ENCODE measurements around the gene RGL3.

- TF ChIP-seq, protein P1, sequence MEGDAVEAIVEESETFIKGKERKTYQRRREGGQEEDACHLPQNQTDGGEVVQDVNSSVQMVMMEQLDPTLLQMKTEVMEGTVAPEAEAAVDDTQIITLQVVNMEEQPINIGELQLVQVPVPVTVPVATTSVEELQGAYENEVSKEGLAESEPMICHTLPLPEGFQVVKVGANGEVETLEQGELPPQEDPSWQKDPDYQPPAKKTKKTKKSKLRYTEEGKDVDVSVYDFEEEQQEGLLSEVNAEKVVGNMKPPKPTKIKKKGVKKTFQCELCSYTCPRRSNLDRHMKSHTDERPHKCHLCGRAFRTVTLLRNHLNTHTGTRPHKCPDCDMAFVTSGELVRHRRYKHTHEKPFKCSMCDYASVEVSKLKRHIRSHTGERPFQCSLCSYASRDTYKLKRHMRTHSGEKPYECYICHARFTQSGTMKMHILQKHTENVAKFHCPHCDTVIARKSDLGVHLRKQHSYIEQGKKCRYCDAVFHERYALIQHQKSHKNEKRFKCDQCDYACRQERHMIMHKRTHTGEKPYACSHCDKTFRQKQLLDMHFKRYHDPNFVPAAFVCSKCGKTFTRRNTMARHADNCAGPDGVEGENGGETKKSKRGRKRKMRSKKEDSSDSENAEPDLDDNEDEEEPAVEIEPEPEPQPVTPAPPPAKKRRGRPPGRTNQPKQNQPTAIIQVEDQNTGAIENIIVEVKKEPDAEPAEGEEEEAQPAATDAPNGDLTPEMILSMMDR (IDR thresholded peaks at IDR 0.05), result no peak
- no peak for TF ChIP-seq POLR2A (IDR thresholded peaks at IDR 0.05)
These were observed 54.7 kb downstream of the RGL3 start for GRCh38 chr19:11364296-11364904.

Data from prostate gland (tissue), 2 donors.